B cell (primary cell): ENCODE measurements around the gene C1QA. TPM values are rescaled to one million over a fixed set of nuclear protein-coding genes. Genes with fewer than 3 reads are reported as not detected.

Experiments
- ATAC-seq: fragments of 200-7000 bp; cut with Tn5 transposase; one replicate; pipeline ENCODE4 v1.10.0; 2021; ENCODE audit warnings: low read depth, mild to moderate bottlenecking, moderate number of reproducible peaks, moderate library complexity
- CTCF ChIA-PET: fragments of 350-600 bp; sonication (Branson Sonifier 250); formaldehyde crosslinking; loops from one replicate; lab custom pipeline; 2021; ENCODE audit warnings: antibody characterized with exemption, inconsistent platforms; lab: Charles Lee
- POLR2A ChIA-PET: fragments of 350-600 bp; sonication (Branson Sonifier 250); formaldehyde crosslinking; loops from one replicate; lab custom pipeline; 2021; ENCODE audit warnings: antibody characterized with exemption; lab: Charles Lee
- DNase-seq: peaks from one replicate; pipeline ENCODE4 v3.0.0; 2013
- H2AFZ ChIP-seq: 2 replicates; pipeline ENCODE4 v1.6.1; 2012; ENCODE audit warnings: mild to moderate bottlenecking, low read depth, low read length; ENCODE audit not compliant: insufficient read depth, poor library complexity, severe bottlenecking
- H3K27ac ChIP-seq, 2 donors: 1 replicate in 1 of 2; 2 replicates in 1 of 2; pipeline ENCODE4 v1.5.1; 2012 to 2013; ENCODE audit warnings: low read length in 2 of 2, mild to moderate bottlenecking in 2 of 2, moderate library complexity in 1 of 2
- H3K27me3 ChIP-seq, 4 experiments: fragments of 200-600 bp in 1 of 4; sonication (generic) in 1 of 4; replicated peaks in 1 of 4; 1 replicate in 2 of 4; 2 replicates in 2 of 4; pipeline versions ENCODE4 v1.6.1 to v1.7.0; 2013 to 2016; ENCODE audit warnings: low read length in 3 of 4, mild to moderate bottlenecking in 2 of 4, mixed read lengths in 1 of 4, moderate library complexity in 1 of 4; ENCODE audit not compliant: insufficient read depth in 4 of 4, control insufficient read depth in 3 of 4; ENCODE audit errors: control extremely low read depth in 1 of 4
- H3K36me3 ChIP-seq, 2 experiments: replicated peaks in 1 of 2; 1 replicate in 1 of 2; 2 replicates in 1 of 2; pipeline versions ENCODE4 v1.6.1 to v1.7.1; 2013; ENCODE audit warnings: low read length in 1 of 2; ENCODE audit not compliant: insufficient read depth in 2 of 2, control insufficient read depth in 1 of 2; ENCODE audit errors: control extremely low read depth in 1 of 2, extremely low read depth in 1 of 2
- H3K4me1 ChIP-seq, 2 donors: fragments of 200-600 bp in 1 of 2; sonication (generic) in 1 of 2; 1 replicate in 1 of 2; 2 replicates in 1 of 2; pipeline versions ENCODE4 v1.5.1 to v1.6.1; 2013 to 2017; ENCODE audit warnings: low read length in 2 of 2; ENCODE audit not compliant: control insufficient read depth in 2 of 2, insufficient read depth in 2 of 2
- H3K4me2 ChIP-seq: replicated peaks from 2 replicates; pipeline ENCODE3; 2012; ENCODE audit warnings: mild to moderate bottlenecking, low read depth, low read length; ENCODE audit not compliant: poor library complexity, severe bottlenecking
- H3K4me3 ChIP-seq, 5 experiments: fragments of 200-600 bp in 1 of 5; sonication (generic) in 1 of 5; 1 replicate in 3 of 5; 2 replicates in 2 of 5; pipeline versions ENCODE4 v1.5.1 to v1.7.0; 2011 to 2016; ENCODE audit warnings: low read length in 4 of 5, mild to moderate bottlenecking in 4 of 5, low read depth in 2 of 5, control low read depth in 1 of 5, moderate library complexity in 1 of 5; ENCODE audit not compliant: insufficient read depth in 1 of 5; ENCODE audit errors: control extremely low read depth in 1 of 5, extremely low read depth in 1 of 5
- H3K79me2 ChIP-seq: fragments of 200-600 bp; sonication (generic); one replicate; pipeline ENCODE4 v1.6.0; 2016; ENCODE audit warnings: low read length; ENCODE audit not compliant: control insufficient read depth, insufficient read depth
- H3K9ac ChIP-seq: fragments of 200-600 bp; sonication (generic); 2 replicates; pipeline ENCODE4 v1.6.1; 2017; ENCODE audit warnings: mild to moderate bottlenecking, low read length, moderate library complexity
- H3K9me3 ChIP-seq, 3 donors: one replicate each; pipeline versions ENCODE4 v1.6.1 to v1.7.1; 2013; ENCODE audit warnings: low read length in 2 of 3; ENCODE audit not compliant: control insufficient read depth in 2 of 3, insufficient read depth in 1 of 3; ENCODE audit errors: control extremely low read depth in 1 of 3
- H4K20me1 ChIP-seq: 2 replicates; pipeline ENCODE4 v1.6.0; 2012; ENCODE audit warnings: mild to moderate bottlenecking, low read length; ENCODE audit not compliant: insufficient read depth, control insufficient read depth, poor library complexity, severe bottlenecking
- H3K27ac Mint-ChIP-seq: one replicate; pipeline ENCODE4 v1.8.0; 2021; ENCODE audit warnings: mixed read lengths
- H3K27me3 Mint-ChIP-seq: one replicate; pipeline ENCODE4 v1.8.0; 2021; ENCODE audit warnings: mixed read lengths
- H3K4me1 Mint-ChIP-seq: one replicate; pipeline ENCODE4 v1.8.0; 2021; ENCODE audit warnings: mixed read lengths
- H3K4me3 Mint-ChIP-seq: one replicate; pipeline ENCODE4 v1.8.0; 2021; ENCODE audit warnings: mixed read lengths
- H3K9me3 Mint-ChIP-seq: one replicate; pipeline ENCODE4 v1.8.0; 2022; ENCODE audit warnings: mixed read lengths; ENCODE audit not compliant: insufficient read depth
- EZH2 ChIP-seq: IDR thresholded peaks from 2 replicates; pipeline ENCODE4 v1.6.1; 2012; ENCODE audit warnings: borderline replicate concordance, low read depth, mild to moderate bottlenecking, moderate library complexity, low read length; ENCODE audit not compliant: insufficient read depth, poor library complexity, severe bottlenecking
- WGBS: methylation state at CpG from one replicate; pipeline ENCODE4 v1.1.5; 2013; ENCODE audit warnings: missing lambda C conversion rate; ENCODE audit not compliant: insufficient coverage; 5-methylcytosine and 5-hydroxymethylcytosine counted together
- intact Hi-C: fragments of 100-400 bp; cut with micrococcal nuclease; formaldehyde crosslinking; loops from one replicate; pipeline ENCODE4 v1.10.0; 2022
- polyA plus RNA-seq: library from polyadenylated mRNA; depleted of rRNA; stranded (reverse); fragments of >200 nt; gene quantifications from 2 replicates; pipeline ENCODE4 v1.2.3, GENCODE V29; 2012
- total RNA-seq, 2 donors: library from RNA; stranded (reverse); fragments of 120-200 nt in 1 of 2; gene quantifications; 1 replicate in 1 of 2; 2 replicates in 1 of 2; pipeline versions ENCODE4 v1.2.3 to v1.2.4, GENCODE V29; 2013 to 2022
- TF ChIP-seq, protein P1 (sequence below): fragments of 200-600 bp; IDR thresholded peaks from one replicate; pipeline ENCODE4 v1.8.0; 2022; ENCODE audit warnings: antibody characterized with exemption, mild to moderate bottlenecking

Gene C1QA
- total and polyA plus RNA-seq, 2 donors (not counting 1 experiment from before 2014, with no cell fraction given) = 0.16 TPM; not detected in 1

DNA sequence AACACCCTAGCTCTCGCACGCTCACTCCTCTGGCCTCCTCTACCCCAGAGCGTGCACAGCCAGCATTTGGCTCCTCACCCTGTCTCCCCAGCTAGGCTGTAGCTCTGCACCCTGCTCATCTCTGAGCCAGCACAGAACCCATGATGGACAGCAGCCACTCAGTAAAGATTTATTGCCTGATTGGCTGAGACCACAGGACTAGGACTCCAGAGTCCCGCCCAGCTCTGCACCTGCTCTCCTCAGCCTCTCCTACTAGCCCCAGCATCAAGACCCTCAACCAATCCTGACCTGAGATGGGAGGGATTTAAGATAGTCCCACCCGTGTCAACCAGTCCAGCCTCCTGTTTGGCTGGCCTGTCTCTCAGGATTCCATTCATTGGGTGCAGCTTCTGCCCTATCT lies 25.9 kb downstream of the C1QA start:
- Mint-ChIP-seq H3K9me3 (no peaks in the 10 kb centered on the region), H3K4me3 (no peak overlapping the region), H3K4me1 (no peaks in the 10 kb centered on the region), H3K27ac (no peak overlapping the region), H3K27me3 (peaks cover 17% of the 10 kb centered on the region)
- intact Hi-C loops = no loop called here
- POLR2A ChIA-PET = no interaction called here
- CTCF ChIA-PET = no interaction called here
- no peak overlapping the region for H3K27ac ChIP-seq
- H3K36me3 ChIP-seq = no peaks in the 10 kb centered on the region
- H3K4me3 ChIP-seq = no peak overlapping the region
- H4K20me1 ChIP-seq = no peaks in the 10 kb centered on the region
- 75% methylated on average over 4 of the region's 5 CpGs for WGBS
- no peak for DNase-seq
- H3K4me2 ChIP-seq = no peak overlapping the region
- H3K27me3 ChIP-seq = no peaks in the 10 kb centered on the region
- no peaks in the 10 kb centered on the region for H3K4me1 ChIP-seq
- no peak overlapping the region for H3K9ac ChIP-seq
- no peak for ATAC-seq
- no peaks in the 10 kb centered on the region for H3K9me3 ChIP-seq
- H2AFZ ChIP-seq = no peak overlapping the region
- H3K79me2 ChIP-seq = no peaks in the 10 kb centered on the region
- TF ChIP-seq, protein P1, sequence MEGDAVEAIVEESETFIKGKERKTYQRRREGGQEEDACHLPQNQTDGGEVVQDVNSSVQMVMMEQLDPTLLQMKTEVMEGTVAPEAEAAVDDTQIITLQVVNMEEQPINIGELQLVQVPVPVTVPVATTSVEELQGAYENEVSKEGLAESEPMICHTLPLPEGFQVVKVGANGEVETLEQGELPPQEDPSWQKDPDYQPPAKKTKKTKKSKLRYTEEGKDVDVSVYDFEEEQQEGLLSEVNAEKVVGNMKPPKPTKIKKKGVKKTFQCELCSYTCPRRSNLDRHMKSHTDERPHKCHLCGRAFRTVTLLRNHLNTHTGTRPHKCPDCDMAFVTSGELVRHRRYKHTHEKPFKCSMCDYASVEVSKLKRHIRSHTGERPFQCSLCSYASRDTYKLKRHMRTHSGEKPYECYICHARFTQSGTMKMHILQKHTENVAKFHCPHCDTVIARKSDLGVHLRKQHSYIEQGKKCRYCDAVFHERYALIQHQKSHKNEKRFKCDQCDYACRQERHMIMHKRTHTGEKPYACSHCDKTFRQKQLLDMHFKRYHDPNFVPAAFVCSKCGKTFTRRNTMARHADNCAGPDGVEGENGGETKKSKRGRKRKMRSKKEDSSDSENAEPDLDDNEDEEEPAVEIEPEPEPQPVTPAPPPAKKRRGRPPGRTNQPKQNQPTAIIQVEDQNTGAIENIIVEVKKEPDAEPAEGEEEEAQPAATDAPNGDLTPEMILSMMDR = no peak
- TF ChIP-seq EZH2 = no peak

DNA sequence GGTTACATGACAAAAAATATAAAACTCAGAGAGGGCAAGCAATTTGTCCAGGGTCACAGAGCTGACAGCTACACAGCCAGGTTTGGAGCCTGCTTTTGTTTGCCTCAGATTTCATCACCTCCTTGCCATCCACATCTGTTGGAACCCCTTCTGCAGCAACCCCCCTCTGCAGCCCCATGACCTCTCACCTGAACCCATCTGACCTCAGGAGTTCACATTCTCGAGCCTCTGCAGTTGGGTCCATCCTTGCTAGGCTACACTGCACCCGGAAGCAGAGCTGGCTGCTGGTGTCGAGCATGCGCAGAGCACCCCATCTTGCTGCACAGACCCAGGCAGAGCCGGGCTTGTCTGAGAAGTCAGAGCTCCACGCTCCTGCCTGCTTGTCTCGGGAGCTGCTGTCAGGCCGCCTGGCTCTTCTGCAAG lies 26.6 kb downstream of the C1QA start:
- ATAC-seq = no peak
- no peak overlapping the region for H3K27ac ChIP-seq
- POLR2A ChIA-PET = no interaction called here
- TF ChIP-seq, protein P1 = no peak
- TF ChIP-seq EZH2 = no peak
- no peaks in the 10 kb centered on the region for H3K4me1 ChIP-seq
- H3K9me3 ChIP-seq = no peaks in the 10 kb centered on the region
- no peak overlapping the region for H3K9ac ChIP-seq
- intact Hi-C loops = no loop called here
- H3K4me1 Mint-ChIP-seq = no peaks in the 10 kb centered on the region
- no peaks in the 10 kb centered on the region for H4K20me1 ChIP-seq
- CTCF ChIA-PET = no interaction called here
- no peak overlapping the region for H3K4me3 ChIP-seq
- no peaks in the 10 kb centered on the region for H3K27me3 ChIP-seq
- no peak overlapping the region for H3K4me3 Mint-ChIP-seq
- H3K27me3 Mint-ChIP-seq = peaks cover 23% of the 10 kb centered on the region
- H3K27ac Mint-ChIP-seq = no peak overlapping the region
- WGBS = 85% methylated on average over 8 of the region's 8 CpGs
- no peaks in the 10 kb centered on the region for H3K36me3 ChIP-seq
- DNase-seq = no peak
- H3K4me2 ChIP-seq = no peak overlapping the region
- no peaks in the 10 kb centered on the region for H3K9me3 Mint-ChIP-seq
- no peak overlapping the region for H2AFZ ChIP-seq
- no peaks in the 10 kb centered on the region for H3K79me2 ChIP-seq
